ELR (cell line): Measurements from ENCODE around the gene PHLDB3.
"Not testable (repeated sequence)": the region's sequence is repeated elsewhere in the genome, so short reads cannot be mapped to it uniquely, and the experiment has no call there.

Experiments used
- DNase-seq: peaks from one replicate; pipeline ENCODE4 v3.0.0-alpha.2; 2015; ENCODE audit warnings: low read depth

The PHLDB3 gene

DNA sequence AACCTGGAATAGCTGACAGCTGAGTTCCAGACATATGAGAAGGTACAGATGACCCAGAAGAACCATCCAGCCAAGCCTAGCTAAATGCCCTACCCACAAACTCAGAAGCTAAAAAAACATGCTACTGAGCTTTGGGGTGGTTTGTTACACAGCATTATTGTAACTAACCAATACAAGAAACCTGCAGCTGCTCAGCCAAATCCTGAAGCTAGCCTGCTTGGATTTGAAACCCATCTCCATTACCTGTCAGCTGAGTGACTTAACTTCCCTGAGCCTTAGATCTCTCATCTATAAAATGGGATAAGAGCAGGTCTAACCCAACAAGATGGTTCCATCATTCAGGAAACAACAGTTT is 64.9 kb downstream of the PHLDB3 start:
- no peak for DNase-seq

DNA sequence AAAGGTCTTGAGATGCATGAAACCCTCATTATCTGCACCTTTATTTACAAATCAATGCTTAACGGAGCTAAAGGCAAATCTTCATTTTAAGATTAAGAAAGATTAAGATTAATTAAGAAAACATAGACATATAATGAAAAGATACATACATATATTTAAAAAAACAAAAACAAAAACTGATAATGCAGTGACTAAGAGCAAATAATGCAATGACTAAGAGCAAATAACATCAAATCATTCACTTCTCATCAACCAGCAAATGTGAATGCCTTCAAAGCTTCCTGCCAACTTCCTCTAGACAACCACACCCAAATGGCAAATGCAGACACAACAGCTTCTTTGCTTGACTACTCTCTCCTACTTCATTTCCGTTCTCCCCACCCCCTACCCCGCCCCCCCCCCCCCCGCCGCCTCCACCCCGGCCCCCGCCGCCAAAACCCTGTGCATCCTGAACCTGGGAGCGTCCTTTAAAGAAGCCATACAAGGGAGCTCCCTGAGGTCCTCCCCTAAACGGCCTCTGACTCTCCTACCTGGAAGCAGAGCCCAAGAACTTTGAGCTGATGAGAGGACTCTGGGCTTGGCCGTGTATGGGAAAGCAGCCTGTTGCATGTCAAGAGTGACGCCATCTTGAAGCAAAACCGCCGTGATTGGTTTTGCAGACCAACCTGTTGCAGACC is 65.4 kb downstream of the PHLDB3 start:
- DNase-seq: peak; percentile 92

DNA sequence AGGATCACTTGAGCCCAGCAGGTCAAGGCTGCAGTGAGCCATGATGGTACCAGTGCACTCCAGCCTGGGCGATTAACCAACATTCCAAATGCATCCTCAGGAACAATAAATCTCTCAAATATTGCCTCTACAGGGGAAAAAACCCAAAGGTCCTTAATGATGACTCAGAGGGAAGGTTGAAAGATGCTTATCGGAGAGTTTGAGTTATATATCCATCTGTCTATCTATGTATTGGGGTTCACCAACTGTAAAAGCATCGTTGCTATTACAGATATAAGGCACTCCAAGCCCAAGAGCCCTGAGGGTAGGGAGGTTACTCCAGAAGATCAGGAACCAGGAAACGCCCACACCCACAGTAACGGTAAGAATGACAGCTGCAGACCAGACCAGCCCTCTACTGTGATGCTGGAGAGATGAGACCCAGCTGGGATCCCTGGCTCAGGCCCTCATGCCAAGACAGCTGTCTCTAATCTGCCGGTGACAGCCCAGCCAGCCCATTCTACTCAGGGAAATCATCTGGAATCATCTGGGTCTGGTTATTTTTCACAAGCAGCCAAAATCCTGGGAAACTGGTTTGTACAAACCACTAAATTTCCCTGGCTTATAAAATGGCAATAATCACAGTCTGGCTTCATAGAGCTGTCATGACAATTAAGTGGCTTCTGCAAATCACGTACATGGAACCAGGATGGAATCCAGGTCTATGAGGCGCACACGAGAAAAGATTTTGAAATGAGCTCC is 66.1 kb downstream of the PHLDB3 start:
- peak; percentile 88 for DNase-seq

DNA sequence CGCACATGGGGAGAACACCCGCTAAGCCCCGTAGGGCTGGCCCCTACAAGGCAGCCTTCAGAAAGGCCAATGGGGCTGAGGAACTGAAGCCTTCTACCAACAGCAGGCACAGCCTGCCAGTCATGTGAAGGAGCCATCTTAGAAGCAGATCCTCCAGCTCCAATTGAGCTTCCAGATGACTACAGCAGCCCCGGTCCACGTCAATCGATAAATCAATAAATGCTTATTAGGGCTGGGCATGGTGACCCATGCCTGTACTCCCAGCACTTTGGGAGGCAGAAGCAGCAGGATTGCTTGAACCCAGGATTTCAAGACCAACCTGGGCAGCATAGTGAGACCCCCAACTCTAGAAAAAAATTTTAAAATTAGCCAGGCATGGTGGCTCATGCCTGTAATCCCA is 66.8 kb downstream of the PHLDB3 start:
- DNase-seq: no peak

DNA sequence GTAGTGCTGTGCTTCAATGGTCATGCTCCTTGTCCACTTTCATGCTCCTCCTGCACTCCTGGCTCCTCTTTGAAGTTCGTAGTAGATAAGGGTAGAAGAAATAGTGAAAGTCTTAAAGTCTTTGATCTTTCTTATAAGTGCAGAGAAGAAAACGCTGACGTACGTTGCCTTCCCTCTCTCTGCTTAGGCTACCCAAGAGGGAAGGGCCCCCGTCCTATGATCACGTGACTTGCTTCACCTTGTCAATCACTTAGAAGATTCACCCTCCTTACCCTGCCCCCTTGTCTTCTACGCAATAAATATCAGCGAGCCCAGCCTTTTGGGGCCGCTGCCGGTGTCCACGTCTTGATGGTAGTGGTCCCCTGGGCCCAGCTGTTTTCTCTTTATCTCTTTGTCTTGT is 67.3 kb downstream of the PHLDB3 start:
- DNase-seq: not testable (repeated sequence)

DNA sequence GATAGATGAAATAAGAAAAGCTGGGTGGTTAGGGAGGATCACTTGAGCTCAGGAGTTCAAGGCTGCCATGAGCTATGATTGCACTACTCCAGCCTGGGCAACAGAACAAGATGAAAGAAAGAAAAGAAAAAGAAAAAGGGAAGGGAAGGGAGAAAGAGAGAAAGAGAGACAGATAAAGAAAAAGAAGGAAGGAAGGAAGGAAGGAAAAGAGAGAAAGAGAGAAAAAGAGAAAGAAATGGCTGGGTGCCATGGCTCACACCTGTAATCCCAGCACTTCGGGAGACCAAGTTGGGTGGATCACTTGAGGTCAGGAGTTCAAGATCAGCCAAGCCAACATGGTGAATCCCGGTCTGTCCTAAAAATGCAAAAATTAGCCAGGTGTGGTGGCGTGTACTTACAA is 68.8 kb downstream of the PHLDB3 start:
- no peak for DNase-seq

- DNase-seq: no peak
These were observed 70.9 kb downstream of the PHLDB3 start for GRCh38 chr19:43433689-43434088.

- no peak for DNase-seq
These were observed 71.2 kb downstream of the PHLDB3 start for GRCh38 chr19:43433358-43433673.

DNA sequence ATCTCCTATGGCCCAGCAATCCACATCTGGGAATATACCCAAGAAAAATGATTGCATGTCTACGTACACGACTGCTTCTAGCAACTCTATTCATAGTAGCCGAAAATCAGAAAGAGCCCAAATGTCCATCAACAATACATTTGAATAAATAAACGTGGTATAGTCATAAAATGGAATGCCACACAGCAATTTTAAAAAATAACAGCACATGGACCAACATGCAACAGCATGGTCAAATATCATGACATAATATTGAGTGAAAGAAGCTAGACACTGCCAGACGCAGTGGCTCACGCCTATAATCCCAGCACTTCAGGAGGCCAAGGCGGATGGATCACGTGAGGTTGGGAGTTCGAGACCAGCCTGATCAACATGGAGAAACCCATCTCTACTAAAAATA is 73.6 kb downstream of the PHLDB3 start:
- no peak for DNase-seq

DNA sequence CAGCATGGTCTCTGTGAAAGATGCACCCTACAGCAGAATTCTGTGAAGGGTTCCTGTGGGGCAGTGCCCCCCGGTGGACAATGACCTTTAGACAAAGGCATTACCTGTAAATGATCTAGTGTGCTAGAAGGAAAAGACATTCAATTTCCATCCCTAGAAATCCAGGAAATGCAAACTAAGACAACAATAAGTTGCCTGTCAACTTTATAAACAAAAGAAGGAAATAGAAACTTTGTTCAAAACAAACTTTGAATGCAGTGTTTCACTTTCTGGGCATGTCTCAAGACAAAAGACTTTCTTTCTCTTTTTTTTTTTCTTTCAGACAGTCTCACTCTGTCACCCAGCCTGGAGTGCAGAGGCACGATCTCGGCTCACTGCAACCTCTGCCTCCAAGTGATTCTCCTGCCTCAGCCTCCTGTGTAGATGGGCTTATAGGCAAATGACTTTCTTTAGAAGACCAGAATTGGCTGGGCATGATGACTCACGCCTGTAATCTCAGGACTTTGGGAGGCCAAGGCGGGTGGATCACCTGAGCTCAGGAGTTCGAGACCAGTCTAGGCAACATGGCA is 74.3 kb downstream of the PHLDB3 start:
- DNase-seq: peak; percentile 36

DNA sequence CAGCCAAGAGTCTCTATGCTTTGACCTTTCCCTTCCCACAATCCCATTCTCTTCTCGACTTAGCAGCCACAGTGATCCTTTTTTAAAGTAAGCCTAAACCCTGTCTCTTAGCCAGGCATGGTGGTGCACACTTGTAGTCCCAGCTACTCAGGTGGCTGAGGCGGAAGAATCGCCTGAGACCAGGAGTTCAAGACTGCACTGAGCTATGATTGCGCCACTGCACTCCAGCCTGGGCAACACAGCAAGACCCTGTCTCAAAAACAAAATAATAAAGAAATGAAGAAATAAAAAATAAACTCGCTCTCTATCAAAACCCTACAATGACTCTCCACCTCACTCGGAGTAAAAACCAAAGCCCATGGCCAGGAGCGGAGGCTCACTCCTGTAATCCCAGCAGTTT is 75.2 kb downstream of the PHLDB3 start:
- DNase-seq: no peak

DNA sequence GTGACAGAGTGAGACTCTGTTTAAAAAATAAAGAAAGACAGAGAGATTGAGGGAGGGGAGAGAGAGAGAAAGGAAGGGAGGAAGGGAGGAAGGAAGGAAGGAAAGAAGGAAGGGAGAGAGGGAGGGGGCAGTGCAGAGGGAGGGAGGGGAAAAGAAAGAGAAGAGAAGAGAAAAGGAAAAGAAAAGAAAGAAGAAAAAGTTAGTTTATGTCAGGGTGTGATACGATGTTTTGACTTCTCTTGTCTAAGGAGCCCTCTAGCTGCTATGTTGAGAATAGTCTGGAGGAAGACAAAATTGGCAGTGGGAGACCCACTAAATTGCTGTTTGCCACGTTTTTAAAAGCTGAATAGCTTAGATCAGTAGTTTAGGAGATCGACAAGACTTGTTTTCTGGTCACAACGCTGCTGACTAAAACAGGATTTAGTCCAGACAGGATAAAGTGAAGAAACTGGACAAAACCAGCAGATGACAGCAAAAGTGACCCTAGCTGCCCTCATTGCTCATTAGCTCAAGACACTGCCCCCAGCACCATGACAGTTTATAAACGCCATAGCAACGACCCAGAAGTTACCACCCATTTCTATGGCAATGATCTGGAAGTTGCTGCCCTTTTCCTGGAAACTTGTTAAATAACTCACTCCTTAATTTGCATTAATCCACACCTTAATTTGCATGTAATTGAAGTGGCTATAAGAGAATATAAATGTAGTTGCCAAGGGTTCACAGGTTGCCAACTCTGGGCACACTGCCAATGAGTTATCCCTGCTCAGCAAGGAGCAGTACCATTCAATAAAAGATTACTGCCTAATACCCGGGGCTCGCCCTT is 78.8 kb downstream of the PHLDB3 start:
- DNase-seq: peak; percentile 53
